Calu3 (cell line): Measurements from ENCODE around the gene MLKL. TPM values are rescaled to one million over a fixed set of nuclear protein-coding genes. Genes with fewer than 3 reads are reported as not detected.

Source experiments
- BruUV-seq: library from RNA; stranded (reverse); fragments of 400-500 nt; replicated peaks from 2 replicates; lab custom pipeline; 2021; lab: Mats Ljungman, UMichigan
- CTCF ChIA-PET: fragments of 300-600 bp; sonication (Branson Sonifier 250); formaldehyde crosslinking; loops from one replicate; lab custom pipeline; 2022; ENCODE audit warnings: antibody characterized with exemption; lab: Charles Lee
- DNase-seq: peaks from one replicate; pipeline ENCODE4 v3.0.0; 2022
- H3K27ac Mint-ChIP-seq: one replicate; pipeline ENCODE4 v1.8.0; 2022; ENCODE audit warnings: mixed read lengths; ENCODE audit not compliant: unreplicated experiment
- H3K27me3 Mint-ChIP-seq: one replicate; pipeline ENCODE4 v1.8.0; 2022; ENCODE audit warnings: mixed read lengths; ENCODE audit not compliant: unreplicated experiment
- H3K36me3 Mint-ChIP-seq: one replicate; pipeline ENCODE4 v1.8.0; 2022; ENCODE audit warnings: mild to moderate bottlenecking, moderate library complexity, mixed read lengths; ENCODE audit not compliant: insufficient read depth, unreplicated experiment
- H3K4me1 Mint-ChIP-seq: one replicate; pipeline ENCODE4 v1.8.0; 2022; ENCODE audit warnings: mild to moderate bottlenecking, low read depth, mixed read lengths; ENCODE audit not compliant: unreplicated experiment
- H3K4me3 Mint-ChIP-seq: one replicate; pipeline ENCODE4 v1.8.0; 2022; ENCODE audit warnings: mild to moderate bottlenecking, low read depth, moderate library complexity, mixed read lengths; ENCODE audit not compliant: unreplicated experiment
- H3K9me3 Mint-ChIP-seq: one replicate; pipeline ENCODE4 v1.8.0; 2022; ENCODE audit warnings: low read depth, mixed read lengths; ENCODE audit not compliant: unreplicated experiment
- CTCF ChIP-seq: fragments of 200-600 bp; IDR thresholded peaks from one replicate; pipeline ENCODE4 v1.8.0; 2022; ENCODE audit warnings: antibody characterized with exemption; ENCODE audit not compliant: unreplicated experiment
- intact Hi-C: fragments of 100-400 bp; cut with micrococcal nuclease; formaldehyde crosslinking; loops from one replicate; pipeline ENCODE4 v1.10.0; 2022; ENCODE audit not compliant: unreplicated experiment
- total RNA-seq: library from RNA; stranded (reverse); gene quantifications from 2 replicates; pipeline ENCODE4 v1.2.3, GENCODE V29; 2022

MLKL gene
- total RNA-seq, 1 experiment from 2014 or later = 38.8 TPM

- H3K27ac Mint-ChIP-seq = no peak overlapping the region
- no peak for TF ChIP-seq CTCF
- peaks cover 11% of the 10 kb centered on the region for H3K4me1 Mint-ChIP-seq
- intact Hi-C loops = no loop called here
- DNase-seq = no peak
- H3K36me3 Mint-ChIP-seq = peaks cover 36% of the 10 kb centered on the region
- no peaks in the 10 kb centered on the region for H3K9me3 Mint-ChIP-seq
- BruUV-seq = no TSS peak
- CTCF ChIA-PET = interaction anchor here (0.6 to 2.1 kb wide), 4 partner anchors 32 to 151 kb away, joined by 5 to 9 read pairs (median 5); partner anchors contain the start of gene FA2H
- H3K27me3 Mint-ChIP-seq = no peaks in the 10 kb centered on the region
- H3K4me3 Mint-ChIP-seq = no peak overlapping the region
These were observed 11.3 kb upstream of the MLKL start for GRCh38 chr16:74711938-74712337.

GRCh38 chr16:74710401-74710800 is 9.7 kb upstream of the MLKL start:
- peaks cover 21% of the 10 kb centered on the region for H3K36me3 Mint-ChIP-seq
- peaks cover 11% of the 10 kb centered on the region for H3K4me1 Mint-ChIP-seq
- H3K9me3 Mint-ChIP-seq = no peaks in the 10 kb centered on the region
- no peak for DNase-seq
- no peak overlapping the region for H3K27ac Mint-ChIP-seq
- CTCF ChIA-PET = interaction anchor here (0.5 to 1.5 kb wide), 7 partner anchors 10 to 152 kb away, joined by 3 to 5 read pairs (median 4); partner anchors contain the start of genes MLKL and RFWD3
- no peak for TF ChIP-seq CTCF
- BruUV-seq = no TSS peak
- H3K4me3 Mint-ChIP-seq = no peak overlapping the region
- no peaks in the 10 kb centered on the region for H3K27me3 Mint-ChIP-seq
- intact Hi-C loops = no loop called here

DNA sequence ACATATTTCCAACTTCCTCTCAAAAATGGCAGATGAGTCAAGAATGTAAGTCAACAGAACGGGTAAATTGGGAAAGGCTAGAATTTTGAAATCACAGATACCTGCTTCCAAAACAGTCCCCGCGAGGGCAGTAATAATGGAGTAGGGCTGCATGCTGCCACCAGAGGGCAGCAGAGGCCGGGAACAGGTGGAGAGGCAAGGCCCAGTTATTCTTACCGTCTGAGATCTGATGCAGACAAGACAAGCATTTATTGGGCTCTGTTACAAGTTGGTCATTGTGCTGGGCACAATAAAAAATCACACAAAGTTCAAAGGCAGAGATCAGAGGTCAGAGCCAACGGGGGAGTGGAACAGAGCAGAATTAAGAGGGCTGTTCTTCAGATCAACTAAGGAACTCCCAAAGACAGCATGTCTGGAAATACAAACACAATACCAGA is 8.8 kb upstream of the MLKL start:
- Mint-ChIP-seq H3K4me3 (no peak overlapping the region), H3K4me1 (peaks cover 11% of the 10 kb centered on the region), H3K27ac (peak overlapping the region; percentile 24), H3K27me3 (no peaks in the 10 kb centered on the region), H3K9me3 (no peaks in the 10 kb centered on the region), H3K36me3 (peaks cover 16% of the 10 kb centered on the region)
- intact Hi-C loops = loop anchor here (1.0 to 2.0 kb wide), 3 partner anchors 65 to 153 kb away; partner anchors contain the start of gene FA2H
- CTCF ChIA-PET = interaction anchor here (0.8 to 1.5 kb wide), 6 partner anchors 9 to 153 kb away, joined by 3 to 5 read pairs (median 4); partner anchors contain the start of gene MLKL
- BruUV-seq = no TSS peak
- TF ChIP-seq CTCF = peak; percentile 97
- peak; percentile 89 for DNase-seq

GRCh38 chr16:74700116-74700437 is 585 bp downstream of the MLKL start:
- intact Hi-C loops = no loop called here
- peaks cover 37% of the 10 kb centered on the region for H3K4me1 Mint-ChIP-seq
- H3K9me3 Mint-ChIP-seq = no peaks in the 10 kb centered on the region
- no peak for TF ChIP-seq CTCF
- BruUV-seq = no TSS peak
- H3K27ac Mint-ChIP-seq = peak overlapping the region; percentile 85
- peak; percentile 37 for DNase-seq
- CTCF ChIA-PET = interaction anchor here (0.5 to 4.9 kb wide), 9 partner anchors 10 to 490 kb away, joined by 3 to 22 read pairs (median 4); partner anchors contain the start of gene RFWD3
- H3K36me3 Mint-ChIP-seq = peaks cover 44% of the 10 kb centered on the region
- no peaks in the 10 kb centered on the region for H3K27me3 Mint-ChIP-seq
- H3K4me3 Mint-ChIP-seq = peak overlapping the region; percentile 91
